H1 (cell line): Measurements from ENCODE around the gene CHST4. TPM values are rescaled to one million over a fixed set of nuclear protein-coding genes. Genes with fewer than 3 reads are reported as not detected.
"Not testable (repeated sequence)": the region's sequence is repeated elsewhere in the genome, so short reads cannot be mapped to it uniquely, and the experiment has no call there.

Experiments used
- CTCF ChIA-PET: fragments of 300-600 bp; sonication (Branson Sonifier 250); formaldehyde crosslinking; loops from one replicate; lab custom pipeline; 2021; ENCODE audit not compliant: partially characterized antibody; lab: Charles Lee
- POLR2A ChIA-PET: fragments of 300-600 bp; sonication (Branson Sonifier 250); formaldehyde crosslinking; loops from one replicate; lab custom pipeline; 2021; ENCODE audit warnings: inconsistent platforms; ENCODE audit not compliant: partially characterized antibody; lab: Charles Lee
- DNase-seq, 2 experiments: peaks; one replicate each; pipeline versions ENCODE4 v3.0.0 to v3.0.0-alpha.2; 2010 to 2022; ENCODE audit warnings: low spot score in 2 of 2, low read depth in 1 of 2, mixed read lengths in 1 of 2
- FAIRE-seq: peaks from 2 replicates; lab custom pipeline; 2011; peaks lifted over from hg19 to GRCh38; lab: Jason Lieb, UNC
- H2AFZ ChIP-seq: 2 replicates; pipeline ENCODE4 v1.8.1; 2012; ENCODE audit warnings: low read length, inconsistent platforms
- H2AK5ac ChIP-seq: 2 replicates; pipeline ENCODE4 v1.6.1; 2013; ENCODE audit warnings: low read depth, low read length
- H2BK120ac ChIP-seq: replicated peaks from 2 replicates; pipeline ENCODE3; 2013; ENCODE audit warnings: low read depth, low read length, inconsistent platforms
- H2BK12ac ChIP-seq: 2 replicates; pipeline ENCODE4 v1.6.1; 2013; ENCODE audit warnings: low read depth, low read length
- H2BK15ac ChIP-seq: 2 replicates; pipeline ENCODE4 v1.6.1; 2013; ENCODE audit warnings: low read length
- H2BK20ac ChIP-seq: 2 replicates; pipeline ENCODE4 v1.6.1; 2013; ENCODE audit warnings: low read length
- H2BK5ac ChIP-seq: 2 replicates; pipeline ENCODE4 v1.6.1; 2013; ENCODE audit warnings: low read depth, low read length
- H3K14ac ChIP-seq: 2 replicates; pipeline ENCODE4 v1.6.1; 2013; ENCODE audit warnings: inconsistent platforms; ENCODE audit not compliant: insufficient read length
- H3K18ac ChIP-seq: 2 replicates; pipeline ENCODE4 v1.6.1; 2013; ENCODE audit warnings: low read length; ENCODE audit errors: extremely low read depth
- H3K23ac ChIP-seq: 2 replicates; pipeline ENCODE4 v1.6.1; 2013; ENCODE audit warnings: inconsistent platforms; ENCODE audit not compliant: insufficient read length
- H3K23me2 ChIP-seq: 2 replicates; pipeline ENCODE4 v1.6.1; 2013; ENCODE audit warnings: low read depth, low read length
- H3K27ac ChIP-seq: 2 replicates; pipeline ENCODE4 v1.6.1; 2011; ENCODE audit warnings: low read depth, low read length, inconsistent platforms
- H3K27me3 ChIP-seq, 4 experiments: replicated peaks in 1 of 4; 1 replicate in 1 of 4; 2 replicates in 3 of 4; pipeline versions ENCODE4 v1.6.1 to v1.8.1; 2011 to 2013; ENCODE audit warnings: low read length in 3 of 4, mild to moderate bottlenecking in 3 of 4, inconsistent platforms in 2 of 4, mixed read lengths in 2 of 4, moderate library complexity in 1 of 4; ENCODE audit not compliant: control insufficient read depth in 3 of 4, insufficient read depth in 3 of 4; ENCODE audit errors: extremely low read depth in 1 of 4
- H3K36me3 ChIP-seq, 4 experiments: 2 replicates each; pipeline versions ENCODE4 v1.6.1 to v1.8.1; 2011 to 2013; ENCODE audit warnings: mild to moderate bottlenecking in 4 of 4, low read length in 3 of 4, moderate library complexity in 2 of 4, control low read depth in 1 of 4, inconsistent platforms in 1 of 4; ENCODE audit not compliant: insufficient read depth in 4 of 4, control insufficient read depth in 2 of 4
- H3K4ac ChIP-seq: replicated peaks from 2 replicates; pipeline ENCODE3; 2013; ENCODE audit warnings: low read length, low read depth, mixed read lengths, inconsistent platforms; ENCODE audit not compliant: insufficient read length
- H3K4me1 ChIP-seq, 4 experiments: replicated peaks in 1 of 4; 1 replicate in 1 of 4; 2 replicates in 3 of 4; pipeline versions ENCODE4 v1.6.1 to v1.8.1; 2011 to 2013; ENCODE audit warnings: low read length in 3 of 4, inconsistent platforms in 2 of 4, mixed read lengths in 1 of 4; ENCODE audit not compliant: insufficient read depth in 4 of 4, control insufficient read depth in 3 of 4
- H3K4me2 ChIP-seq, 2 experiments: 2 replicates each; pipeline versions ENCODE4 v1.6.1 to v1.8.1; 2011 to 2013; ENCODE audit warnings: low read depth in 2 of 2, low read length in 2 of 2, control low read depth in 1 of 2, inconsistent platforms in 1 of 2, mild to moderate bottlenecking in 1 of 2; ENCODE audit not compliant: insufficient read depth in 1 of 2
- H3K4me3 ChIP-seq, 4 experiments: fragments of 200-600, 300-600 bp in 1 of 4; sonication (generic), shearing (Covaris generic), sonication (Bioruptor Twin) in 1 of 4; 2 replicates each; pipeline versions ENCODE4 v1.5.1 to v1.8.1; 2011 to 2016; ENCODE audit warnings: low read length in 4 of 4, low read depth in 3 of 4, control low read depth in 2 of 4, inconsistent platforms in 2 of 4, mild to moderate bottlenecking in 2 of 4, mixed read lengths in 1 of 4, moderate library complexity in 1 of 4; ENCODE audit not compliant: insufficient read depth in 2 of 4; ENCODE audit errors: extremely low read depth in 1 of 4
- H3K56ac ChIP-seq: replicated peaks from 2 replicates; pipeline ENCODE3; 2013; ENCODE audit warnings: low read depth, mild to moderate bottlenecking, mixed read lengths, low read length, inconsistent platforms; ENCODE audit not compliant: insufficient read length
- H3K79me1 ChIP-seq: 2 replicates; pipeline ENCODE4 v1.6.1; 2013; ENCODE audit warnings: low read depth, low read length, control low read depth
- H3K79me2 ChIP-seq, 2 experiments: 2 replicates each; pipeline versions ENCODE4 v1.6.1 to v1.8.1; 2012 to 2013; ENCODE audit warnings: low read length in 2 of 2, mild to moderate bottlenecking in 2 of 2, inconsistent platforms in 1 of 2; ENCODE audit not compliant: insufficient read depth in 2 of 2, control insufficient read depth in 1 of 2
- H3K9ac ChIP-seq, 4 experiments: replicated peaks in 1 of 4; 1 replicate in 1 of 4; 2 replicates in 3 of 4; pipeline versions ENCODE4 v1.6.1 to v1.8.1; 2011 to 2013; ENCODE audit warnings: low read depth in 3 of 4, low read length in 3 of 4, control low read depth in 2 of 4, mild to moderate bottlenecking in 2 of 4, moderate library complexity in 2 of 4, inconsistent platforms in 1 of 4; ENCODE audit errors: extremely low read depth in 1 of 4
- H3K9me3 ChIP-seq, 2 experiments: 2 replicates each; pipeline versions ENCODE4 v1.6.1 to v1.8.1; 2012 to 2013; ENCODE audit warnings: mild to moderate bottlenecking in 2 of 2, moderate library complexity in 2 of 2, control low read depth in 1 of 2, inconsistent platforms in 1 of 2, low read depth in 1 of 2, low read length in 1 of 2, mixed read lengths in 1 of 2; ENCODE audit not compliant: insufficient read depth in 2 of 2
- H4K20me1 ChIP-seq, 2 experiments: replicated peaks in 1 of 2; 2 replicates each; pipeline versions ENCODE3 to v1.8.1; 2011 to 2013; ENCODE audit warnings: inconsistent platforms in 2 of 2, low read length in 2 of 2, mild to moderate bottlenecking in 1 of 2; ENCODE audit not compliant: insufficient read depth in 2 of 2, control insufficient read depth in 1 of 2
- H4K5ac ChIP-seq: 2 replicates; pipeline ENCODE4 v1.6.1; 2013; ENCODE audit warnings: low read length, low read depth, mixed read lengths, inconsistent platforms; ENCODE audit not compliant: insufficient read length
- H4K8ac ChIP-seq: 2 replicates; pipeline ENCODE4 v1.8.0; 2013; ENCODE audit warnings: mild to moderate bottlenecking, moderate library complexity, low read length, inconsistent platforms; ENCODE audit not compliant: insufficient read depth; ENCODE audit errors: extremely low read depth
- H4K91ac ChIP-seq: replicated peaks from 2 replicates; pipeline ENCODE3; 2013; ENCODE audit warnings: low read length, mixed read lengths, inconsistent platforms; ENCODE audit not compliant: insufficient read length
- WGBS, 2 experiments: shearing (Covaris generic) in 1 of 2; methylation state at CpG; one replicate each; pipeline versions ENCODE4 v1.1.6 to v1.1.7; 2013 to 2015; ENCODE audit warnings: low lambda C conversion rate in 2 of 2, mixed read lengths in 2 of 2, inconsistent platforms in 1 of 2, low coverage in 1 of 2, missing lambda C conversion rate in 1 of 2; ENCODE audit not compliant: insufficient replicate concordance in 2 of 2, insufficient coverage in 1 of 2, insufficient read length in 1 of 2; ENCODE audit errors: extremely low coverage in 1 of 2, missing lambda C conversion rate in 1 of 2; 5-methylcytosine and 5-hydroxymethylcytosine counted together
- polyA plus RNA-seq, 7 experiments: library from polyadenylated mRNA; depleted of rRNA in 3 of 7; stranded (reverse) in 5 of 7; unstranded in 2 of 7; fragments of >200 nt in 5 of 7; fragments of 200-250 nt in 2 of 7; gene quantifications; 1 replicate in 5 of 7; 2 replicates in 1 of 7; 4 replicates in 1 of 7; pipeline versions ENCODE4 v1.2.1 to v1.2.3, GENCODE V29; 2011 to 2013; ENCODE audit warnings: missing spikeins in 2 of 7, mixed read lengths in 2 of 7
- total RNA-seq: library from RNA; stranded (reverse); fragmentation: NEBNext Ultra II Directional; extraction: Animal tissue kit (Norgen Biotek cat#: 25700); gene quantifications from 2 replicates; pipeline ENCODE4 v1.2.1, GENCODE V29; 2021

Gene CHST4
- total and polyA plus RNA-seq, 2 of the 8 experiments (the other 6 are each of a cell fraction or from before 2014, with no cell fraction given), result 12.1 to 14.6 TPM

DNA sequence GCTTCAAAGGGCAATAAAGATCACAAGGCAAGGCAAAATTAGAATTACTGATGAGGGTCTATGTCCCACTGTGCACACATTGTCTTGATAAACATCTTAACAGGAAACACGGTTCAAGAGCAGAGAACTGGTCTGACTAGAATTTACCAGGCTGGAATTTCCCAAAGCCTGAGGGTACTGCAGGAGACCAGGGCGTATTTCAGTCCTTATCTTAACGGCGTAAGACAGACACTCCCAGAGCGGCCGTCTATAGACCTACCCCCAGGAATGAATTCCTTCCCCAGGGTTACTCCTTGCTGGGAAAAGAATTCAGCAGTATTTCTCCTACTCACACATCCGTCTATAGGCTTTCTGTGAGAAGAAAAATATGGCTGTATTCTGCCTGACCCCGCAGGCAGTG lies 35.7 kb downstream of the CHST4 start:
- 82% methylated on average over 8 of the region's 8 CpGs; no CpG with 5 or more reads in 1 of the 2 experiments for WGBS, 2 experiments
- H3K4me3 ChIP-seq, H3K27ac ChIP-seq, FAIRE-seq, H3K79me2 ChIP-seq, H2BK120ac ChIP-seq, H2BK5ac ChIP-seq, H3K79me1 ChIP-seq, H3K9me3 ChIP-seq, H3K23ac ChIP-seq, H2BK12ac ChIP-seq, H3K14ac ChIP-seq, H4K20me1 ChIP-seq, H2BK20ac ChIP-seq, DNase-seq, H3K4me1 ChIP-seq, H3K18ac ChIP-seq, H3K4me2 ChIP-seq, H3K9ac ChIP-seq, H4K91ac ChIP-seq, H2AFZ ChIP-seq, H3K4ac ChIP-seq, POLR2A ChIA-PET, H3K36me3 ChIP-seq, H4K5ac ChIP-seq, H3K27me3 ChIP-seq, H4K8ac ChIP-seq, H2BK15ac ChIP-seq, H3K56ac ChIP-seq, H2AK5ac ChIP-seq, H3K23me2 ChIP-seq: not testable (repeated sequence)
- CTCF ChIA-PET, result interaction anchor here (1.0 to 3.2 kb wide), 3 partner anchors 13 to 49 kb away, joined by 3 to 21 read pairs (median 3); partner anchors contain the start of gene CHST4
